Stromal cell of bone marrow (primary cell): ENCODE data around the gene WFDC1.

ENCODE experiments used
- DNase-seq: peaks from one replicate; pipeline ENCODE4 v3.0.0-alpha.2; 2012; ENCODE audit warnings: low read depth

WFDC1 gene

DNA sequence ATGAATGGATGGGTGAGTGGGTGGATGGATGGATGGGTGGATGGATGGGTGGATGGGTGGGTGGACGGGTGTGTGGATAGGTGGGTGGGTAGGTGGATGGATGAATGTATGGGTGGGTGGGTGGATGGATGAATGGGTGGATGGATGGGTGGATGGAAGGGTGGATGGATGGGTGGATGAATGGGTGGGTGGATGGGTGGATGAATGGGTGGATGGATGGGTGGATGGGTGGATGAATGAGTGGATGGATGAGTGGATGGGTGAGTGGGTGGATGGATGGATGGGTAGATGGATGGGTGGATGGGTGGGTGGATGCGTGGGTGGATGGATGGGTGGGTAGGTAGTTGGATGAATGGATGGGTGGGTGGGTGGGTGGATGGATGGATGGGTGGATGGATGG is 60.5 kb downstream of the WFDC1 start:
- DNase-seq = no peak

DNA sequence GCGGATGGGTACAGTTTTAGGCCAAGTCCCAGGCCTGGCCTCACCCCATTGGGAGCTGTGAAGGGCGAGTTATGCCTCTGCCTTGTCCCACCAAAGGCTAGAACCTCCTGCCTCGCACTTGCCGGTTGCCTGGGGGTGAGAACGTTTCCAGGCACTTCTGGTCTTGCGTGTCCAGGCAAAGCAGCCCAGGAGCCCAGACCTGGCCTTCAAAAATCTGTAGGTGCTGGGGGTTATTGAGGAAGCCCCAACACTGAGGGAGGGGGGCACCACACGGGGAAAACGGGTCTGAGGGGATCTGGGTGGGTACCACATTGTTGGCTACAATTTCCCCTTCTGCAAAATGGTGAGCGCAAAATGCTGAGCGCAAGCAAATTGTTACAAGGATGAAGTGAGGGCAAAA is 61.5 kb downstream of the WFDC1 start:
- no peak for DNase-seq

DNA sequence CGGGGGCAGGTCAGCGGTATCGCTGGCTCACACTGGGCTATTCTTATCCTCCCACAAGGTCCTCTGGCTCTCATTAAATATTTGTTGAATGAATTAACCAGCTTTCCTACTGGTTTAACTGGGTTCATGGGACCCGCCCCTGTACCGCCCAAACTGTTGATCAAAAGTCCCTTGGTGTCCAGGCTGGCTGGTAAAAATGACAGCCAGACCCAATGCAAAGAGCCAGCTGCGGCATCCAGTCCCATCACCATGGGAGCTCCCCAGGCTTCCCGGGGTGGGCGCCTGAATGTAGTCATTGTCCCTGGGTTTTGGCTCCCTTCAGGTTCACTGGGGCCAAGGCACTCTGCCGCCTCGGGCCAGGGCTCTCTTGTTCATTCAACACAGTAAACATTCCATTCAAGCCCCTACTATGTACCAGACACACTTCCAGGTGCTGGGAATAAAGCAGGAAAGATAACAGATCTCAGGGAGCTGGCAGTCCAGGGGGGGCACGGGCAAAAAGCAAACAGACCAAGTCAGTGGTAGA is 62.0 kb downstream of the WFDC1 start:
- DNase-seq = no peak

DNA sequence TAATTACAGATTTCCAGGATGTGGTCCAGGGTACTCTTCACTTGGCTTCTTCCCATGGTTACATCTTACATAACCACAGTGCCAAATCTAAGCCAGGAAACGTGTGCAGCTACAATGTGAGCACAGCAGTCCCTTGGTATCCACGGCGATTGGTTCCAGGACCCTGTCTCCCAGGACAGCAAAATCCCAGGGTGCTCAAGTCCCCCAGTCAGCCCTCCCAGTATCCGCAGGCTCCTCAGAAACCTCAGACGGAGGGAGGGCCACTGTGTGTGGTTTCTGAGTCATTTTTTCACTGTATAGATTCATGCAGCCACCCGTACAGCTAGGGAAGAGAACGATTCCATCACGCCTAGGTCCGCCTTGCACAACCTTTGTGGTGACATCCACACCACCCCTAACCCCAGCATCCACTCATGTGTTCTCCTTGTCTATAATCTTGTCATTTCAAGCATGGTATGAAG is 62.5 kb downstream of the WFDC1 start:
- DNase-seq = peak; percentile 4

DNA sequence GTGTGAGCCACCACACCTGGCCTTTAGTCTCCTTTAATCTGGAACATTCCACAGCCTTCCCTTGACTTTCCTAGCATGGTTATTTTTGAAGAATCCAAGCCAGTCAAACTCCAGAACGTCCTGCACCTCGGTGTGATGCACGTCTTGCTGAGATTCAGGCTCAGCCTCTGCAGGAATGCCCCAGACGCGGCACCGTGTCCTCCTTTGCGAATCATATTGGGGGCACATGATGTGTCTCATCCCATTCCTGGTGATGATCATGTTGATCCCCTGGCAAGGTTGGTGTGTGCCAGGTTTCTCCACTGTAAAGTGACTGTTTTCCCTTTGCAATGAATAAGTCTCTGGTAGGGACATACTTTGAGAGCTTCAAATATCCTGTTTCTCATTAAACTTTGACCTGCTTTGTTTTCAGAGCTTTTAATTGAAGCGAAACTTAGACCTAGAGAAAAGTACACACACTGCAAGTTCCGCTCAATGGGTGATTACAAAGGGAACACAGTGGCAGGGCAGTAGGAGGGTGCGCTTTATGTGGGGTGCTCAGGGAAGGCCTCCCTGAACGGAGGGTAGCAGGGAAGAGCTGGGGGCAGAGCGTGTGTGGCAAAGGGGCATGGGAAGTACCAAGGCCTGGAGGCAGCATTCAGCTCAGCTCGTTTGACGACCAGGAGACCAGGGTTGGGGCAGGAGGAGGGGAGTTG is 64.1 kb downstream of the WFDC1 start:
- DNase-seq = no peak

DNA sequence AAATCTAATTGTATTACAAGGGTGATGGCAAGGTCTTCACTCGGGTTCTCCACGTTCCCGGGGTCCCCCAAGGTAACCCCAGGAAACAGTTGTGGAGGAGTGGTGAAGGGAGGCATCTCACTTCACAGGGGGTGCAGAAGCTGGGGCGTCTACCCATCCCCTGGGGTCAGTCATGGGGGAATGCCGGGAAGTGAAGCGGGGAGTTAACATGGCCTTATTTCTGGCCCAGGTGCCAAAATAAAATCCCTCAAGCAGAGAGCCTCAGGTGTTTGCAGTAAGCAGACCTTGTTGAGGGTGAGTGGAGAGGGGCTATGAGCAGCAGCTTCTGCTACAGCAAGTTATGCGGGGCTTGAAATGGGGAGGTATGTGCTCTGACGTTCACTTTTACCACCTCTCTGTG is 64.6 kb downstream of the WFDC1 start:
- no peak for DNase-seq

DNA sequence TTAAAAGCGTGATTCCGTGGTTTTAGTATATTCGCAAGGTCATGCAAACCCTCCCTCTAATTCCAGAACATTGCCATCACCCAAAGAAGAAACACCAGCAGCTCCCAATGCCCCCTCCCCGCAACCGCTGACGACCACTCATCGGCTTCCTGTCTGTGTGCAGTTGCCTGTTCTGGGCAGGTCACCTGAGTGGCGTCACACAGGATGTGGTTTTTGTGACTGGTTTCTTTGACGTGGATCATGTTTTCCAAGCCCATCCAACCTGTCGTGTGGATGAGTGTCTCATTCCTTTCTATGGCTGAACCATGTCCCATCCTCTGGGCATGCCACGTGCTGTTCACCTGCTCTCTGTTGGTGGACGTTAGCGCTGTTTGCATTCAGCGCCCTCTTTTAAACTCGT is 65.5 kb downstream of the WFDC1 start:
- no peak for DNase-seq

DNA sequence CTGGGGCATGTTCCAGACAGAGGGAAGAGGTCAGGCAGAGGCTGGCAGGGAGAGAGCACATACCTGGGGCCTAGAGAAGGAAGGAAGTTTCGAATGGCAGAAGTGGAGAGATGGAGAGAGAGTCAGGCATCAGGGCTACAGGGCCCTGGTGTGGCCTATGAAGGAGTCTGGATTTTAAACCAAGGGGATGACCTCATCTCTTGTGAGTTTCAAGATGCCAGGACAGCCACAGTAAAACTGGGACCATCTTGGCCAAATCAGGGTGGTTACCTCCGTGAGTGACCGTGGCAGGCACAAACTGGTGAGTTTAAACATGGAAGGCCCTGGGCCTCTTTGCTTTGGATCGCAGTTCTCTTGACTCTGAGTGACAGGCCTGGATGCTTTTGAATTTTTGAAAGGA is 66.1 kb downstream of the WFDC1 start:
- no peak for DNase-seq

DNA sequence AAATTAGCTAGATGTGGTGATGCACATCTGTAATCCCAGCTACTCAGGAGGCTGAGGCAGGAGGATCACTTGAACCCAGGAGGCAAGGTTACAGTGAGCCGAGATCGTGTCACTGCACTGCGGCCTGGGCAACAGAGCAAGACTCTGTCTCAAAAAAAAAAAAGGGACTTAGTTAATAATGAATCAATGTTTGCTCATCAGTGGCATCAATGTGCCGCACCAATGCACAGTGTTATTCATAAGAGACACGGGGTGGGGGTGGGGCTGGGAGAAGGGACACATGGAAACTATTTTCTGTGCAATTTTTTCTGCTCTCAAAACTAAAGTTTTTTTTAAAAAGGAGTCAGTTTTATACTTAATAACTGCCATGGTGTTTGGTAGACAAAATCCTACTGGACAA is 66.9 kb downstream of the WFDC1 start:
- DNase-seq = no peak

DNA sequence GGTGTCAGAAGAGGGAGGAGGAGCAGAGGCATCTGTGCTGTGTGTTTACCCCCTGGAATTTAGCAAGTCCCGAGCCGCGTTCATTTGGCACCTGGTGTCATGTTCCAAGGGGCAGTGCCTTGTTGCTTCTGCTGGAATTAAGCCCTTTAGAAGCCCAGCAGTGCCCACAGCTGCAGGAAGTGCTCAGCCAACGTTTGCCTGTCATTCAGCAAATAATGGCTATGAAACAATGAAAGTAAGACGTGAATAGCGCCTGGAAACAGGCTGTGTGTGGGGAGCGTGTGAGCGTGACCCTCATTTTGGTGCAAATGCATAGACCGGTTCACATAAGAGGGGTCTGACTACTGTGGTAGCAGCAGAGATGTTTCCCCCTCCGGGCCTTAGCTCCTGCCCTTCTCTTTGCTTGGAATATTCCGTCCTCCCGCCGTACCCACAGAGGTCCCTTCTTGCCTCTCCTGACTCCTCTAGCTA is 67.8 kb downstream of the WFDC1 start:
- no peak for DNase-seq

DNA sequence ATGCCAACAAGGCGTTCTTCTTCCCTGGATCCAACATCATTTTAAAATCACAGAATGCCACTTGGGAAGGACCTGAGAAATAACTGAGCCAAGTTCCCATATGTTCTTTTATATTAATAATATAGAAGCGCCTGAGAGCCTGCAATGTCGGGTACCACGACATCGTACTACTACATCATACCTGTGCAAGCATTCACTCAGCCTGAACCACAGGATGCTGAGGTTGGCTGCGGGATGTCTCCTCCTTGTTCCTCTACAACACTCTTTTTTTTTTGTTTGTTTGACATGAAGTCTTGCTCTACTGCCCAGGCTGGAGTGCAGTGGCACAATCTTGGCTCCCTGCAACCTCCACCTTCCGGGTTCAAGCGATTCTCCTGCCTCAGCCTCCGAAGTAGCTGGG is 71.5 kb downstream of the WFDC1 start:
- no peak for DNase-seq

DNA sequence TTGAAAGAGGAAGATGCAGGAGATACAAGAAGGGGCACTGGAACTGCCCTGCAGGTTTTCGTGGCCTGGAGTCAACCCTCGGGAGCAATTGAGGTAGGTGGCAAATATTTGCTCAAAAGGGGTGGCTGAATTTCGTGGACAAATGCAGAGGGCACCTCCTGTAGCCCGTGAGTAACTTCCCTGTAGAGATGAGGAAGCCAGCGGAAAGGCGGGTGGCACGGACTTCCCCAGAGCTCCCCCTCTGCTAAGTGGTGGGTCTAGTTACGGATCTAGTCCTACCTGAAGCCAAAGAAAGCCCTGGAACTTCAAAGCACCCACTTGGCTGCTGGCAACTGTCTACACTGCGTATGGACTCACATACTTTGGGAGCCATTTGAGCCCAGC is 72.6 kb downstream of the WFDC1 start:
- no peak for DNase-seq

DNA sequence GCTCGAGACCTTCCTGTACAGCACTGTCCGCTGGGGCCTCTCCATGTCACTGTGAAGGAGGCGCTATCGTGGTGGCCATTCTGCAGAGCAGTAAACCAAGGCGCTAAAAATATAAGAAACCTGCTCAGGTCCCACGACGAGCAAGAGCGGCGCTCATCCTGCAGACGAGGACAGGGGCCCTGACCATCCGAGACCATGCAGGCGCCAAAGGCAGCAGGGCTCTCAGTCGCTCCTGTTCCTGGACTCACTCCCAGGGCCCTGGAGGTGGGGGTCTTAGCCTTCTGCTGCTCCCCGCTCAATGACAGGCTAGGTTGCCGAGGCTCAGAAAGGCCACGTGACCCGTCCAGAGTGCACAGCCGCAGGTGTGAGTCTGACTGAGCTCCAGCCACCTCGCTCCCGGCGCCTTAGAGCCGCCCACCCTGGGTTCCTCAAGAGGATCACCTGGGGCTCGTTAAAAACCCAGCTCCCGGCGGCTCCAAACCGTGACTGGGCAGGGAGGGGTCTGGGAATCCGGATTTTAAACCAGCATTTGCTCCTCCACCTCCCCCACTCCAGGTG is 73.2 kb downstream of the WFDC1 start:
- DNase-seq = no peak

DNA sequence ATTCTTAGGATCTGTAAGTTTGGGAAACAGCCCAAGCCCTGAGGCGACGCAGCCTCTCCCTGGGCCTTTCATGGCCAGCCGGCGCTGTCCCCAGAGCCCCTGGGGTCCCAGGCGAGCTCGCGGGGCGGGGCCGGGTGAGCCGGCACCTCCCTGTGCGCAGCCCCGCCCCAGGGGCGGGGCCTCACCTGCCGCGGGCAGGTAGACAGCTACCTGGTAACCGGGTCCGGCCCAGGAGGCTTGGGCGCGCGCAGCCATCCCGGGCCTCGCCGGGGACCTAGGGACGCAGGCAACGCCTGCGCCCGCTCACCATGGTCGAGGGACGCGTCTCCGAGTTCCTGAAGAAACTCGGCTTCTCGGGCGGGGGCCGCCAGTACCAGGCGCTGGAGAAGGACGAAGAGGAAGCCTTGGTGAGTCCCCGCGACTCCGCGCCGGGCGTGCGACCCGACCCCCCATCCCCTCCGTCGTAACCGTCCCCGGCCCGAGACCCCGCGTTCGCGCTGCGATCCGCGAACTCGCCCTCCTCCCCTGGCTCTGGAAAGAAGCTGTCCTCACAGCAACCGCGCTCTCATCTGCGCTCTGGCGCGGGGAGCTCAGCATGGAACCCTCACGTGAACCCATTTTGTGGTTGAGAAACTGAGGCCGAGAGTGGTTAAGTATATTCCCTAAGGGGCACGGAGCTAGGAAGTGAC is 73.8 kb downstream of the WFDC1 start, which contains the start of gene ATP2C2:
ATP2C2 (plus strand) TSS at position 231 of the 689 bp plus-strand sequence; CDS start at position 309, 78 bp downstream.
- no peak for DNase-seq

DNA sequence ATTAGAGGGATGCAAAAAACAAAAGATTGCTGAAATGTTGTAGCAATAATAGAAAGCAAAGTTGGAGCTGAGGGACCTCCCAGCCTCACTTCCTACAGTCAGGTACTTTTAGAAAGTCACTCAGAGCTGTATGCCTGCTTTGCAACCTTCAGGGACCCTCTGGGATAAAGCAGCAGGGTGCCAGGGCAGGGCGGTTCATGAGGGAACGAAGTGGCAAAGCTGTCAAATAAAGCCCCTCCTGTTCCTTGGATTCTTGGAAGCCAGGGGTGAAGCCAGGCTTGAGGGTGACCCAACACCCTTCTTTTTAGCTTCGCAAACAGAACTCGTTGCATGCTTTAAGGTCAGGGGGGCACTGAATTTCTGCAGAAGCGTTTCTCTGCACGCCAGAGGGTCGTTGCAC is 74.4 kb downstream of the WFDC1 start:
- DNase-seq = no peak

DNA sequence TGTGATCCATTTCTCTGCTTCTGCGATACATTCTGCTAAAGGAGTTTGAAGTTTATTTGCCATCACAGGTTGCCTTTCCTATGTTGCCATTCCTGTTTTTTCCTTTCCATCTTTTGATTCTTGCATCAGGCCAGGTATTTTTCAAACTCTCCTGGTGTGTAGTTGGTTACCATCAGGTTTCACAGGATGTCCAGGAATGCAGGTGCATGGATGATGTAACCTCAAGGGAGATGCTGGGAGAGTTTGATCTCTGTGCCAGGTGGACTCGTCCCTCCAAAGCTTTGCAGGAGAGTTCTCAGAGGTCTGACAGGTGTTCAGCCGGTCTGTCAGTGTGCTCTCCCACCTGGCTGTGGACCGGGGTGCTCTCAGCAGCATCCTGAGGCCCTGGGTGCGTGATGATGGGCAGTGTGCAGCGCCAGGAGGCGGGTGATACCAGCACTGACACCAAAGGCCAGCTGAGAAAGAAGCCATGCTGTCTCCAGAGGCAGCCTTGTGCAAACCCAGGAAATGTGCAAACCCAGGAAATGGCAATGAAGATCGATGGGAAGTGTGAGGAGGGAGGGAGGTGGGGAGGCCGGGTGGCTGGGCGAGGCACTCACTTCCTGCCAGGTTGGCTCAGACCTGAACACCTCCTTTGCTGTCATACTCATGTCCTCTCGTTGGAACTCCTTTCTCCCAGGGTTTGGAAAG is 75.4 kb downstream of the WFDC1 start:
- DNase-seq = no peak

DNA sequence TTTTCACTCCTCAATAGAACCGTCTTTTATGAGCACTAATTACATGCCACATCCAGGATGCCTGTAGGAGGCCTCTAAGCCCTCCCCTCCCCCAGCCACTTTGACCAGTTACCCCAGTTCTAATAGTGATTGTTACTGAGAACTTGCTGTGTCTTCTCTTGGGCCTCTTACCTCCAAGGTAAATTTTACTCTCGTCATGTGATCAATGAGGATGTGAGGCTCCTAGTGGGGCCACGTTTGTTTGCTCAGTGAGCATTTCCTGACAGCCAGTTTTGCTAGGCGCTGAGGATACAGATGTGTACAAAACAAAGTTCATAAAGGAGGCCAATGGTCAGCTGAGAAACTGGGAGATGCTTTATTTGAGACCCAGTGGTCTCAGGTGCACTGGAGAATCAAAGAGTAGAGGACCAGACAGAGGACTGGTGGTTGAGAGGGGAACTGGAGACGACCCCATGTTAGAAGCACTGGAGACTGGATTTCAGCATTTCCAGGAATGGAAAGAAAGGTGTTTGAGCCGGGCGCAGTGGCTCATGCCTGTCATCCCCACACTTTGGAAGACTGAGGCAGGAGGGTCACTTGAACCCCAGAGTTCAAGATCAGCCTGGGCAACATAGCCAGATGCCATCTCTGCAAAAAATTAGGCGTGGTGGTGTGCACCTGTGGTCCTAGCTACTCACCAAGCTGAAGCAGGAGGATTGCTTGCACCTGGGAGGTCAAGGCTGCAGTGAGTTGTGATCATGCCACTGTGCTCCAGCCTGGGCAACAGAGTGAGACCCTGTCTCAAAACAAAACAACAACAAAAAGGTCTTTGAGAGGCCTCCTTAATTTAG is 76.3 kb downstream of the WFDC1 start:
- no peak for DNase-seq

DNA sequence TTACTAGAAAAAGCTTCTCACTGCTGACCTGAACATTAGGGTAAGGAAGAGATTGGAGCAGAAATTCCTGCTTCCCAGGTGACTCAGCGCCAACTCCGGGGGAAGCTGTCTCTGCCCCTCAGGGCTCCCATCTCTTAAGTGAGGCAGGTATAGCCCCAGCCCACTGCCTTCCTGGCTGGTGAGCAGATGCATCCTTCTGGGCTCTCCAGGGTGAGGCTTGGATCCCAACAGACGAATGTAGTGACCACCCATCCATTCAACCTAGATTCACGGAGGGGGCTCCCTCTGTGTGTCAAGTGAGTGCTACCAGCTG is 76.8 kb downstream of the WFDC1 start:
- no peak for DNase-seq

DNA sequence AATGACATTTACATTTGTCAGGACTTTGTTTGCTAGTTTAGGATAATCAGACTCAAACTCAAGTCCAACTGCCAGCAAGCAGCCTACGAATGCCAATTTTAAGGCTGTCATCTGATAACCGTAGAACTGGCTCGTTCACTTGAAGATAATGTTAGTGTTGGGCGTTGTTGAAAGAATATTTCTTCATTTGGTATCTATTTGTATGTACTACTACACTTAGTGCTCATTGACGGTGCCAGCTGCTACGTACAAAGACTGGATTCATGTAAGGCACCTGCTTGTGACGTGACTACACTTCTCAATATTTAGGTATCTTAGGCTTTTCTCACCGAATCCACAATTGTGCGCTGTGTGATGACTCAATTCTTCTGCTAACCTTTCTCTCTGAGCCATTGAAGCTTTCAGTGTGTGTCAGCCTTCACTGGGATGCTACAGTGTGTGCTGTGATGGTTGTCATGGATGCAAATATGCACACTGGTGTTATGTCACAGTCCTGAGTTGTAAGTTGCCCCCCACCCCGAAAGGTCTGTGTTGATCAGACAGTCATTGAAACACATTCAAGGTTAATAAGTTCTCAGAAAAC is 79.3 kb downstream of the WFDC1 start:
- DNase-seq = no peak

DNA sequence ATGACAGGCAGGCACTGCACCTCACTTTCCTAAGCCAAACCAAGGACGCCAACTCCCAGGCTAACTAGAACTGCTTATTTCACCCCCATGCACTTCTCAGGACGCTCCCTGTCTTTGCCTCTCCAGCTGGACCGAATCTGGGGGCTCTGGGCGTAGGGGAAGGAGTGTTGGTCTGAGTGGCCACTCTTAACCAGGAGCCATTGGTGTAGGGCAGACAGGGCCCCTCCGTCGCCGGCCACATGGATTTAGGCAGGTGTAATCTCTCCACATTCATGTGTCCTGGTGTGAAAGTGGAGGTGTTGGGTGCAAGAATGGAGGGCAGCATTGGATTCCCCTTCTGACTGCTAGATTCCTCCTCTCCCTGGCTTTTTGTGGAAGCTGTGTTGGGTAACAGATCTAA is 83.4 kb downstream of the WFDC1 start:
- DNase-seq = no peak

DNA sequence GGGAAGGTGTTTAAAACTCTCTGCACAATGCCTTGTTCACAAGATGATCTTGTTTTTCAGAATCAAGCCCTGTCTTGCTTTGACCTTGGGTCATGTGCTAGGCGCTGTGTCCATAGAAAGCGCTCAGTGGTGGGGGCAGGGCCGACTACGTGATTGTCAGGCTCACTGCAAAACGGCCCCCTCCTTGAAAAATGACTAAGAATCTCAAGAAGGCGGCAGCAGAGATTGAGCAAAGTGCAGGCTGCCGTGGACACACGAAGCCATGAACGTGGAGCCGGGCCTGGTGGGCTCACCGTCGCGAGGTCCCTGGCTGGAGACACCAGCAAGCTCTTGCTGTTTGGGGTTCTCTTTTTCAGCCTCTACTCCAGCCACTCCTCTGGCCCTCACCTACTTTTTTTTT is 83.9 kb downstream of the WFDC1 start:
- no peak for DNase-seq
